ENCODE results near the gene PKDCC. TPM values are rescaled to one million over a fixed set of nuclear protein-coding genes. Genes with fewer than 3 reads are reported as not detected.

Gene PKDCC
- total and polyA plus RNA-seq, 2 of the 13 experiments (the other 11 are each of a cell fraction or from before 2014, with no cell fraction given), result 52.6 to 58.8 TPM

- TF ChIP-seq ZHX2 (IDR thresholded peaks at IDR 0.05; ENCODE audit: low read depth) (0 out of 2 replicates have a peak, but pooled peaks have one; percentile 54), ZHX2 (CRISPR knock-in tag; IDR thresholded peaks at IDR 0.05; ENCODE audit: borderline replicate concordance) (no peak), ATF1 (CRISPR knock-in tag; IDR thresholded peaks at IDR 0.05) (no peak), GRHL1 (CRISPR knock-in tag; conservative IDR thresholded peaks at IDR 0.05) (no peak), TEAD2 (CRISPR knock-in tag; IDR thresholded peaks at IDR 0.05) (no peak), ZNF367 (CRISPR knock-in tag; IDR thresholded peaks at IDR 0.05; ENCODE audit: borderline replicate concordance) (no peak), GMEB2 (CRISPR knock-in tag; IDR thresholded peaks at IDR 0.05; ENCODE audit: low read depth) (no peak), POLR2AphosphoS2 (IDR thresholded peaks at IDR 0.05; ENCODE audit: low read depth, low read length) (no peak), FUBP1 (CRISPR knock-in tag; IDR thresholded peaks at IDR 0.05; ENCODE audit: borderline replicate concordance) (no peak), TAF15 (IDR thresholded peaks at IDR 0.05; ENCODE audit: low read depth, low read length, poor library complexity, severe bottlenecking) (no peak), PAX8 (CRISPR knock-in tag; IDR thresholded peaks at IDR 0.05; ENCODE audit: borderline replicate concordance) (peak; percentile 22; the same call in 1 of the 2 replicates), HDAC1 (CRISPR knock-in tag; IDR thresholded peaks at IDR 0.05) (0 out of 2 replicates have a peak, but pooled peaks have one; percentile 36), MEIS1 (CRISPR knock-in tag; IDR thresholded peaks at IDR 0.05; ENCODE audit: borderline replicate concordance) (0 out of 2 replicates have a peak, but pooled peaks have one; percentile 19)
- TF ChIP-seq, protein P1, sequence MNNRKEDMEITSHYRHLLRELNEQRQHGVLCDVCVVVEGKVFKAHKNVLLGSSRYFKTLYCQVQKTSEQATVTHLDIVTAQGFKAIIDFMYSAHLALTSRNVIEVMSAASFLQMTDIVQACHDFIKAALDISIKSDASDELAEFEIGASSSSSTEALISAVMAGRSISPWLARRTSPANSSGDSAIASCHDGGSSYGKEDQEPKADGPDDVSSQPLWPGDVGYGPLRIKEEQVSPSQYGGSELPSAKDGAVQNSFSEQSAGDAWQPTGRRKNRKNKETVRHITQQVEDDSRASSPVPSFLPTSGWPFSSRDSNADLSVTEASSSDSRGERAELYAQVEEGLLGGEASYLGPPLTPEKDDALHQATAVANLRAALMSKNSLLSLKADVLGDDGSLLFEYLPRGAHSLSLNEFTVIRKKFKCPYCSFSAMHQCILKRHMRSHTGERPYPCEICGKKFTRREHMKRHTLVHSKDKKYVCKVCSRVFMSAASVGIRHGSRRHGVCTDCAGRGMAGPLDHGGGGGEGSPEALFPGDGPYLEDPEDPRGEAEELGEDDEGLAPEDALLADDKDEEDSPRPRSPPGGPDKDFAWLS (CRISPR knock-in tag; IDR thresholded peaks at IDR 0.05; ENCODE audit: borderline replicate concordance), result no peak
Measured at GRCh38 chr2:42053791-42054701, 6.2 kb downstream of the PKDCC start (continued).

Measured in HepG2 (cell line).